ENCODE data around the gene ZNF555. TPM values are rescaled to one million over a fixed set of nuclear protein-coding genes. Genes with fewer than 3 reads are reported as not detected.
"Not testable (repeated sequence)": the region's sequence is repeated elsewhere in the genome, so short reads cannot be mapped to it uniquely, and the experiment has no call there.

ZNF555 gene
- total and polyA plus RNA-seq, 2 donors: 4.4 to 14.8 TPM

GRCh38 chr19:2811735-2812413 lies 29.4 kb upstream of the ZNF555 start:
- Histone ChIP-seq H3K4me3 (ENCODE audit: low read depth, low read length) (no peak overlapping the region), H3K4me1 (ENCODE audit: insufficient read depth) (no peaks in the 10 kb centered on the region), H3K27ac (ENCODE audit: low read depth) (no peak overlapping the region), H3K36me3 (ENCODE audit: insufficient read depth) (peaks cover 2% of the 10 kb centered on the region)
- DNase-seq (ENCODE audit: extremely low spot score): no peak
- WGBS: 92% methylated on average over 34 of the region's 34 CpGs

GRCh38 chr19:2812414-2813234 lies 28.7 kb upstream of the ZNF555 start:
- 92% methylated on average over 37 of the region's 37 CpGs for WGBS
- H3K36me3 ChIP-seq (ENCODE audit: insufficient read depth): no peaks in the 10 kb centered on the region

GRCh38 chr19:2813235-2814160 lies 27.8 kb upstream of the ZNF555 start:
- 83% methylated on average over 35 of the region's 35 CpGs for WGBS
- no peak overlapping the region for H3K27ac ChIP-seq (ENCODE audit: low read depth)
- H3K36me3 ChIP-seq (ENCODE audit: insufficient read depth): no peaks in the 10 kb centered on the region
- H3K4me1 ChIP-seq (ENCODE audit: insufficient read depth): no peaks in the 10 kb centered on the region
- no peak for DNase-seq (ENCODE audit: extremely low spot score)
- H3K4me3 ChIP-seq (ENCODE audit: low read depth, low read length): no peak overlapping the region

More at GRCh38 chr19:2812414-2813234, 28.7 kb upstream of the ZNF555 start:
- H3K4me3 ChIP-seq (ENCODE audit: low read depth, low read length): no peak overlapping the region
- H3K27ac ChIP-seq (ENCODE audit: low read depth): no peak overlapping the region
- no peak for DNase-seq (ENCODE audit: extremely low spot score)
- H3K4me1 ChIP-seq (ENCODE audit: insufficient read depth): no peaks in the 10 kb centered on the region

GRCh38 chr19:2814426-2814825 lies 26.8 kb upstream of the ZNF555 start:
- Histone ChIP-seq H3K4me1 (ENCODE audit: insufficient read depth) (no peaks in the 10 kb centered on the region), H3K4me3 (ENCODE audit: low read depth, low read length) (no peak overlapping the region), H3K27ac (ENCODE audit: low read depth) (no peak overlapping the region), H3K36me3 (ENCODE audit: insufficient read depth) (no peaks in the 10 kb centered on the region)
- 92% methylated on average over 11 of the region's 11 CpGs for WGBS
- no peak for DNase-seq (ENCODE audit: extremely low spot score)

- WGBS: 87% methylated on average over 13 of the region's 13 CpGs
- no peak overlapping the region for H3K27ac ChIP-seq (ENCODE audit: low read depth)
- no peaks in the 10 kb centered on the region for H3K4me1 ChIP-seq (ENCODE audit: insufficient read depth)
- no peak for DNase-seq (ENCODE audit: extremely low spot score)
- H3K4me3 ChIP-seq (ENCODE audit: low read depth, low read length): no peak overlapping the region
- no peaks in the 10 kb centered on the region for H3K36me3 ChIP-seq (ENCODE audit: insufficient read depth)
Measured at GRCh38 chr19:2815191-2815614, 26.1 kb upstream of the ZNF555 start.

GRCh38 chr19:2815923-2816322 lies 25.4 kb upstream of the ZNF555 start:
- no peaks in the 10 kb centered on the region for H3K4me1 ChIP-seq (ENCODE audit: insufficient read depth)

GRCh38 chr19:2816641-2817040 lies 24.6 kb upstream of the ZNF555 start:
- Histone ChIP-seq H3K4me1 (ENCODE audit: insufficient read depth) (no peaks in the 10 kb centered on the region), H3K36me3 (ENCODE audit: insufficient read depth) (no peaks in the 10 kb centered on the region), H3K4me3 (ENCODE audit: low read depth, low read length) (no peak overlapping the region), H3K27ac (ENCODE audit: low read depth) (no peak overlapping the region)
- 83% methylated on average over 16 of the region's 16 CpGs for WGBS
- DNase-seq (ENCODE audit: extremely low spot score): no peak

More at GRCh38 chr19:2815923-2816322, 25.4 kb upstream of the ZNF555 start:
- Histone ChIP-seq H3K4me3 (ENCODE audit: low read depth, low read length) (no peak overlapping the region), H3K27ac (ENCODE audit: low read depth) (no peak overlapping the region), H3K36me3 (ENCODE audit: insufficient read depth) (no peaks in the 10 kb centered on the region)
- WGBS: 82% methylated on average over 15 of the region's 15 CpGs
- DNase-seq (ENCODE audit: extremely low spot score): no peak

GRCh38 chr19:2817237-2817829 lies 23.9 kb upstream of the ZNF555 start:
- not testable (repeated sequence) for H3K27ac ChIP-seq (ENCODE audit: low read depth); H3K4me1 ChIP-seq (ENCODE audit: insufficient read depth); DNase-seq (ENCODE audit: extremely low spot score); H3K36me3 ChIP-seq (ENCODE audit: insufficient read depth); H3K4me3 ChIP-seq (ENCODE audit: low read depth, low read length)
- 77% methylated on average over 22 of the region's 22 CpGs for WGBS

GRCh38 chr19:2819540-2820111 lies 21.6 kb upstream of the ZNF555 start, which contains the start of gene ZNF554:
Gene ZNF554 (plus strand): TSS chr19:2819868. CDS start chr19:2820072, 204 bp downstream.
- DNase-seq (ENCODE audit: extremely low spot score): peak; percentile 73
- Histone ChIP-seq H3K27ac (ENCODE audit: low read depth) (no peak within 1 kb of the TSS), H3K36me3 (ENCODE audit: insufficient read depth) (no peaks in the 10 kb centered on the region), H3K4me1 (ENCODE audit: insufficient read depth) (no peaks in the 10 kb centered on the region), H3K4me3 (ENCODE audit: low read depth, low read length) (peak within 1 kb of the TSS; percentile 97)
- WGBS: under 1% methylated on average over 64 of the region's 64 CpGs

- 2% methylated on average over 36 of the region's 36 CpGs for WGBS
- H3K36me3 ChIP-seq (ENCODE audit: insufficient read depth): no peaks in the 10 kb centered on the region
- no peaks in the 10 kb centered on the region for H3K4me1 ChIP-seq (ENCODE audit: insufficient read depth)
- no peak for DNase-seq (ENCODE audit: extremely low spot score)
- H3K27ac ChIP-seq (ENCODE audit: low read depth): no peak overlapping the region
- peak overlapping the region; percentile 97 for H3K4me3 ChIP-seq (ENCODE audit: low read depth, low read length)
Measured at GRCh38 chr19:2820112-2820702, 21.1 kb upstream of the ZNF555 start.

- 93% methylated on average over 5 of the region's 5 CpGs for whole genome bisulfite sequencing
- no peaks in the 10 kb centered on the region for H3K36me3 ChIP-seq (ENCODE audit: insufficient read depth)
- no peaks in the 10 kb centered on the region for H3K4me1 ChIP-seq (ENCODE audit: insufficient read depth)
- DNase-seq (ENCODE audit: extremely low spot score): no peak
- H3K27ac ChIP-seq (ENCODE audit: low read depth): no peak overlapping the region
- no peak overlapping the region for H3K4me3 ChIP-seq (ENCODE audit: low read depth, low read length)
Measured at GRCh38 chr19:2822846-2823245, 18.4 kb upstream of the ZNF555 start.

- 83% methylated on average over 9 of the region's 9 CpGs for WGBS
- no peaks in the 10 kb centered on the region for H3K36me3 ChIP-seq (ENCODE audit: insufficient read depth)
- H3K4me3 ChIP-seq (ENCODE audit: low read depth, low read length): no peak overlapping the region
- no peak overlapping the region for H3K27ac ChIP-seq (ENCODE audit: low read depth)
- H3K4me1 ChIP-seq (ENCODE audit: insufficient read depth): no peaks in the 10 kb centered on the region
- DNase-seq (ENCODE audit: extremely low spot score): no peak
Measured at GRCh38 chr19:2823646-2824045, 17.6 kb upstream of the ZNF555 start.
